Fibroblast of pulmonary artery (primary cell): ENCODE results near the gene CD34.

Experiments
- DNase-seq: peaks from one replicate; pipeline ENCODE4 v3.0.0-alpha.2; 2010; ENCODE audit warnings: low read depth
- H3K4me3 ChIP-seq: replicated peaks from 2 replicates; pipeline ENCODE4 v1.5.1; 2011; ENCODE audit warnings: low read depth, mild to moderate bottlenecking, control low read depth, low read length, moderate library complexity
- CTCF ChIP-seq: IDR thresholded peaks from 2 replicates; pipeline ENCODE4 v1.5.1; 2011; ENCODE audit warnings: mild to moderate bottlenecking, control low read depth, low read length, inconsistent platforms; ENCODE audit errors: missing control alignments

CD34 gene

GRCh38 chr1:207893737-207894582 is 17.0 kb downstream of the CD34 start:
- H3K4me3 ChIP-seq, result no peak overlapping the region
- no peak for DNase-seq
- TF ChIP-seq CTCF, result no peak

- no peak for TF ChIP-seq CTCF
- peak; percentile 49 for DNase-seq
These were observed 18.2 kb downstream of the CD34 start for GRCh38 chr1:207892764-207893163.

GRCh38 chr1:207891148-207891547 is 19.8 kb downstream of the CD34 start:
- DNase-seq, result no peak
- H3K4me3 ChIP-seq, result no peak overlapping the region
- TF ChIP-seq CTCF, result no peak

More at GRCh38 chr1:207892764-207893163, 18.2 kb downstream of the CD34 start:
- H3K4me3 ChIP-seq, result no peak overlapping the region

GRCh38 chr1:207890136-207890738 is 20.7 kb downstream of the CD34 start:
- peak overlapping the region; percentile 4 for H3K4me3 ChIP-seq
- TF ChIP-seq CTCF, result no peak
- peak; percentile 98 for DNase-seq

GRCh38 chr1:207888652-207889051 is 22.3 kb downstream of the CD34 start:
- DNase-seq, result peak; percentile 56
- TF ChIP-seq CTCF, result peak; percentile 20
- H3K4me3 ChIP-seq, result no peak overlapping the region

- no peak for DNase-seq
- no peak overlapping the region for H3K4me3 ChIP-seq
- TF ChIP-seq CTCF, result no peak
These were observed 23.3 kb downstream of the CD34 start for GRCh38 chr1:207887542-207888201.
